ENCODE results near the gene AIDA. TPM values are rescaled to one million over a fixed set of nuclear protein-coding genes. Genes with fewer than 3 reads are reported as not detected.

AIDA gene
- total RNA-seq, 1 experiment from 2014 or later: 92.8 TPM

GRCh38 chr1:222734740-222735139 is 22.4 kb upstream of the AIDA start:
- no peaks in the 10 kb centered on the region for H3K79me2 ChIP-seq (ENCODE audit: insufficient read depth, low read length)
- no peak overlapping the region for H3K23ac ChIP-seq (ENCODE audit: insufficient read length, low read depth, low read length)
- H3K4me1 ChIP-seq (ENCODE audit: insufficient read depth, low read length): peaks cover 7% of the 10 kb centered on the region; the same call in 1 of the 2 replicates
- H2BK15ac ChIP-seq (ENCODE audit: low read depth, low read length): no peak overlapping the region
- no peak overlapping the region for H2BK5ac ChIP-seq (ENCODE audit: insufficient read length, low read length)
- no peak overlapping the region for H3K18ac ChIP-seq (ENCODE audit: insufficient read length, low read depth, low read length)
- no peak overlapping the region for H3K27ac ChIP-seq (ENCODE audit: insufficient read length, low read depth, low read length)
- DNase-seq: no peak
- H3K4me3 Mint-ChIP-seq: no peak overlapping the region
- no peak overlapping the region for H2BK120ac ChIP-seq (ENCODE audit: low read depth, low read length, poor library complexity, severe bottlenecking)
- WGBS (ENCODE audit: extremely low coverage, insufficient read length, low lambda C conversion rate): no CpG with 5 or more reads among the region's 1 CpG
- no peak overlapping the region for H4K5ac ChIP-seq (ENCODE audit: insufficient read length, low read depth, low read length)
- no peak overlapping the region for H3K9ac ChIP-seq (ENCODE audit: extremely low read depth, insufficient read length, low read length)
- no peak overlapping the region for H2BK20ac ChIP-seq (ENCODE audit: low read depth, low read length, poor library complexity, severe bottlenecking)
- H2AK5ac ChIP-seq (ENCODE audit: insufficient read length, low read length): no peak overlapping the region
- no peaks in the 10 kb centered on the region for H3K27me3 Mint-ChIP-seq (ENCODE audit: low read depth)
- no peak overlapping the region for H3K4ac ChIP-seq (ENCODE audit: low read depth, low read length)
- H3K56ac ChIP-seq (ENCODE audit: insufficient read length, low read depth, low read length): no peak overlapping the region
- H3K9me3 Mint-ChIP-seq: no peaks in the 10 kb centered on the region
- peaks cover 11 to 36% (median 30%) of the 10 kb centered on the region in 3 experiments; a peak in 6 of 7 replicates for H3K36me3 Mint-ChIP-seq (ENCODE audit: insufficient read depth in 1 of 3, low read depth in 3 of 3)
- H3K14ac ChIP-seq (ENCODE audit: insufficient read depth, low read length): no peak overlapping the region
- no peaks in the 10 kb centered on the region for H3K9me3 ChIP-seq (ENCODE audit: control insufficient read depth, low read depth, low read length)
- no peak overlapping the region for H2BK12ac ChIP-seq (ENCODE audit: insufficient read length, low read depth, low read length)
- peaks cover 3 to 9% of the 10 kb centered on the region in 2 experiments for H3K4me1 Mint-ChIP-seq
- H3K27me3 ChIP-seq (ENCODE audit: insufficient read depth, low read length): no peaks in the 10 kb centered on the region
- H2AFZ ChIP-seq (ENCODE audit: low read length): no peak overlapping the region
- no peak overlapping the region for H4K91ac ChIP-seq (ENCODE audit: insufficient read length, low read depth, low read length)
- H3K4me2 ChIP-seq (ENCODE audit: insufficient read depth, insufficient read length, low read length): no peak overlapping the region
- no peak overlapping the region for H3K27ac Mint-ChIP-seq
- no peaks in the 10 kb centered on the region for H4K20me1 ChIP-seq (ENCODE audit: control insufficient read depth, insufficient read depth, insufficient read length)
- H3K23me2 ChIP-seq (ENCODE audit: insufficient read length, low read depth, low read length, poor library complexity, severe bottlenecking): peaks cover 2% of the 10 kb centered on the region
- no peak overlapping the region for H3T11ph ChIP-seq (ENCODE audit: low read length)
- no peak for TF ChIP-seq CTCF (conservative IDR thresholded peaks at IDR 0.05)
- no peak overlapping the region for H4K8ac ChIP-seq (replicated peaks; ENCODE audit: insufficient read length, low read depth, low read length)
- H3K79me1 ChIP-seq (ENCODE audit: insufficient read depth, low read depth, low read length, poor library complexity, severe bottlenecking): no peaks in the 10 kb centered on the region

Data from H9 (cell line).